Measurements from ENCODE around the gene KRT15.

DNA sequence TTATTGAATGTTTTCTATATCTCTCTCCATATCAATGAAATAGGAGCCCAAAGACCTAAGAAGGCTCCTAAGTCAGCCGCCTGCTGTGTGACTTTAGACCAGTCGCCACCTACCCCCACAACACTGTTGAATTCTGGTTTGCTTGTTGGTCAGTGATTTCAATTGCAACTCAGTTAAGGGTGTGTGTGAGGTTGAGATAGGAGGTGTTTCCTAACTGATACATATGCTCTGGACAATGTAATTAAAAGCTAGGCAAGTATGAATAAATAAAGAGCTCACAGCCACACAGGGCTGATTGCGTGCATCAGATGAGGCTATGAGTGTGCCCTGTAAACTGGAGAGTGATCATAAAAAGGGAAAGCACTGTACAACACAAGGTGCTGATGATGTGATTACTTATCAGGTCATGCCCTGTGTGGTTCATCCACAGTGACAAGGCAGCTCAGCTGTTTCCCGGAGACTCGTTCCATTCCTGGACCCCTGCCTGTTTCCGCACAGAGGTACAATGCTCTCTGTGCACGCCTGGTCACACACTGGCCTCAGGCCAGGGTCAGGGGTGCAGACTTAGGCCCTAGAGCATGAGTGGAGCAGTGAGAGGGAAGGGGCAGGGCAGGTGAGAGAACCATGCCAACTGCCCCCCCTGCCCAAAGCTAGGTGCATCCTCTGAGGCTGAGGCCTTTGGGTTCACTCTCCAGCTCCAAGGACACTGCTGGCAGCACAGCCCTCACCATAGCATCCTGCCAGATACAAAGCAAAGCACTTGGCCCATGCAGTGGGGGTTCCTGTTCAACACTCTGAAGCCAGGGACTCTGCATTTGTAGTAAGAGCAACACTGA, 34.5 kb downstream of the KRT15 start:
- TF ChIP-seq, protein P1, sequence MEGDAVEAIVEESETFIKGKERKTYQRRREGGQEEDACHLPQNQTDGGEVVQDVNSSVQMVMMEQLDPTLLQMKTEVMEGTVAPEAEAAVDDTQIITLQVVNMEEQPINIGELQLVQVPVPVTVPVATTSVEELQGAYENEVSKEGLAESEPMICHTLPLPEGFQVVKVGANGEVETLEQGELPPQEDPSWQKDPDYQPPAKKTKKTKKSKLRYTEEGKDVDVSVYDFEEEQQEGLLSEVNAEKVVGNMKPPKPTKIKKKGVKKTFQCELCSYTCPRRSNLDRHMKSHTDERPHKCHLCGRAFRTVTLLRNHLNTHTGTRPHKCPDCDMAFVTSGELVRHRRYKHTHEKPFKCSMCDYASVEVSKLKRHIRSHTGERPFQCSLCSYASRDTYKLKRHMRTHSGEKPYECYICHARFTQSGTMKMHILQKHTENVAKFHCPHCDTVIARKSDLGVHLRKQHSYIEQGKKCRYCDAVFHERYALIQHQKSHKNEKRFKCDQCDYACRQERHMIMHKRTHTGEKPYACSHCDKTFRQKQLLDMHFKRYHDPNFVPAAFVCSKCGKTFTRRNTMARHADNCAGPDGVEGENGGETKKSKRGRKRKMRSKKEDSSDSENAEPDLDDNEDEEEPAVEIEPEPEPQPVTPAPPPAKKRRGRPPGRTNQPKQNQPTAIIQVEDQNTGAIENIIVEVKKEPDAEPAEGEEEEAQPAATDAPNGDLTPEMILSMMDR (IDR thresholded peaks at IDR 0.05): no peak
- no peak for TF ChIP-seq POLR2A (IDR thresholded peaks at IDR 0.05)
